HepG2 (cell line): Measurements from ENCODE around the gene DHRS12. TPM values are rescaled to one million over a fixed set of nuclear protein-coding genes. Genes with fewer than 3 reads are reported as not detected.

Experiments
- ATAC-seq: fragments of 200-7000 bp; cut with Tn5 transposase; 3 replicates; pipeline ENCODE4 v1.9.1; 2020; ENCODE audit warnings: mild to moderate bottlenecking, moderate library complexity
- BruUV-seq: library from RNA; stranded (reverse); fragments of 400-500 nt; replicated peaks from 2 replicates; lab custom pipeline; 2021; lab: Mats Ljungman, UMichigan
- CTCF ChIA-PET: fragments of 300-600 bp; formaldehyde crosslinking; extraction: SDS; loops from one replicate; lab custom pipeline; 2021; ENCODE audit warnings: low total read pairs, inconsistent platforms, low intra/inter-chr PET ratio; lab: Yijun Ruan, JAX
- POLR2A ChIA-PET: fragments of 350-600 bp; sonication (Branson Sonifier 250); formaldehyde crosslinking; loops from one replicate; lab custom pipeline; 2020; ENCODE audit warnings: antibody characterized with exemption, inconsistent platforms; lab: Yijun Ruan, JAX
- DNase-seq: peaks from one replicate; pipeline ENCODE4 v3.0.0-alpha.2; 2015; ENCODE audit warnings: low spot score
- FAIRE-seq: peaks from 3 replicates; lab custom pipeline; 2011; peaks lifted over from hg19 to GRCh38; lab: Jason Lieb, UNC
- H2AFZ ChIP-seq: one replicate; pipeline ENCODE4 v1.6.1; 2011; ENCODE audit warnings: low read length, inconsistent platforms
- H3K27ac ChIP-seq: fragments of 300-600 bp; 3 replicates; pipeline ENCODE4 v1.8.0; 2011; ENCODE audit warnings: mixed run types, mild to moderate bottlenecking, mixed read lengths, low read length, inconsistent platforms; ENCODE audit not compliant: insufficient read depth; ENCODE audit errors: extremely low read length
- H3K27me3 ChIP-seq, 2 experiments: fragments of 200-600 bp in 1 of 2; 2 replicates in 1 of 2; 3 replicates in 1 of 2; pipeline versions ENCODE4 v1.6.0 to v1.8.0; 2011; ENCODE audit warnings: low read length in 2 of 2, mild to moderate bottlenecking in 2 of 2, moderate library complexity in 2 of 2, inconsistent platforms in 1 of 2; ENCODE audit not compliant: insufficient read depth in 2 of 2, control insufficient read depth in 1 of 2
- H3K36me3 ChIP-seq, 2 experiments: fragments of 200-600 bp in 1 of 2; replicated peaks in 1 of 2; 2 replicates in 1 of 2; 3 replicates in 1 of 2; pipeline versions ENCODE4 v1.5.1 to v1.8.0; 2011; ENCODE audit warnings: low read length in 2 of 2, inconsistent platforms in 1 of 2; ENCODE audit not compliant: insufficient read depth in 2 of 2, control insufficient read depth in 1 of 2
- H3K4me1 ChIP-seq: 2 replicates; pipeline ENCODE4 v1.5.1; 2012; ENCODE audit warnings: low read length, inconsistent platforms; ENCODE audit not compliant: insufficient read depth
- H3K4me2 ChIP-seq: 2 replicates; pipeline ENCODE4 v1.6.0; 2011; ENCODE audit warnings: low read depth, low read length, inconsistent platforms
- H3K4me3 ChIP-seq, 3 experiments: fragments of 200-600 bp in 1 of 3; sonication (generic), shearing (Covaris generic) in 1 of 3; replicated peaks in 1 of 3; 2 replicates each; pipeline ENCODE4 v1.5.1; 2011 to 2016; ENCODE audit warnings: low read length in 3 of 3, inconsistent platforms in 2 of 3, low read depth in 2 of 3, mild to moderate bottlenecking in 2 of 3, control low read depth in 1 of 3, mixed read lengths in 1 of 3; ENCODE audit not compliant: insufficient read depth in 1 of 3
- H3K79me2 ChIP-seq: one replicate; pipeline ENCODE4 v1.6.1; 2011; ENCODE audit warnings: low read length, inconsistent platforms; ENCODE audit not compliant: insufficient read depth
- H3K9ac ChIP-seq: 2 replicates; pipeline ENCODE4 v1.6.0; 2011; ENCODE audit warnings: mild to moderate bottlenecking, low read depth, low read length, inconsistent platforms; ENCODE audit not compliant: insufficient read depth
- H3K9me3 ChIP-seq: 2 replicates; pipeline ENCODE4 v1.5.1; 2012; ENCODE audit warnings: mild to moderate bottlenecking, low read length
- H4K20me1 ChIP-seq: 2 replicates; pipeline ENCODE4 v1.6.0; 2011; ENCODE audit warnings: inconsistent platforms, mild to moderate bottlenecking, low read length, moderate library complexity; ENCODE audit not compliant: insufficient read depth
- ADNP ChIP-seq: sonication (generic); formaldehyde crosslinking; IDR thresholded peaks from 2 replicates; pipeline ENCODE4 v1.4.0; 2020; ENCODE audit warnings: missing genetic modification reagents
- BCL6 ChIP-seq: IDR thresholded peaks from 2 replicates; pipeline ENCODE4 v1.6.1; 2016; ENCODE audit warnings: missing genetic modification reagents, missing compliant biosample characterization
- CEBPZ ChIP-seq: IDR thresholded peaks from 2 replicates; pipeline ENCODE4 v1.6.1; 2012; ENCODE audit warnings: low read length, improper control_type of control experiment
- GZF1 ChIP-seq: sonication (generic); formaldehyde crosslinking; IDR thresholded peaks from 2 replicates; pipeline ENCODE4 v1.5.1; 2020; ENCODE audit warnings: mild to moderate bottlenecking, missing genetic modification reagents
- POLR2G ChIP-seq: fragments of 200-400 bp; formaldehyde crosslinking; IDR thresholded peaks from 2 replicates; pipeline ENCODE4 v1.6.1; 2018; ENCODE audit warnings: mild to moderate bottlenecking, low read depth, low read length, moderate library complexity
- PRDM4 ChIP-seq: sonication (generic); formaldehyde crosslinking; IDR thresholded peaks from 2 replicates; pipeline ENCODE4 v1.9.0; 2021; ENCODE audit warnings: missing genetic modification reagents, borderline replicate concordance
- RBM22 ChIP-seq: fragments of 200-400 bp; formaldehyde crosslinking; optimal IDR thresholded peaks from 2 replicates; pipeline ENCODE3; 2017; ENCODE audit warnings: mild to moderate bottlenecking, low read length, moderate library complexity
- RNF2 ChIP-seq: fragments of 450-650 bp; conservative IDR thresholded peaks from 2 replicates; pipeline ENCODE4 v1.6.1; 2016; ENCODE audit warnings: low read depth
- ZBTB7A ChIP-seq: sonication (generic); formaldehyde crosslinking; IDR thresholded peaks from 2 replicates; pipeline ENCODE4 v1.8.0; 2022; ENCODE audit warnings: mild to moderate bottlenecking, missing genetic modification reagents
- ZFP1 ChIP-seq: IDR thresholded peaks from 2 replicates; pipeline ENCODE4 v1.6.1; 2016
- ZNF17 ChIP-seq: sonication (generic); formaldehyde crosslinking; IDR thresholded peaks from 2 replicates; pipeline ENCODE4 v1.5.0; 2020; ENCODE audit warnings: mild to moderate bottlenecking, missing genetic modification reagents
- ZNF446 ChIP-seq: sonication (generic); formaldehyde crosslinking; IDR thresholded peaks from 2 replicates; pipeline ENCODE4 v1.5.0; 2020; ENCODE audit warnings: mild to moderate bottlenecking, missing genetic modification reagents
- ZNF644 ChIP-seq: IDR thresholded peaks from 2 replicates; pipeline ENCODE4 v1.6.1; 2016; ENCODE audit warnings: low read depth
- WGBS: methylation state at CpG from one replicate; pipeline ENCODE4 v1.1.6; 2017; ENCODE audit warnings: low lambda C conversion rate; 5-methylcytosine and 5-hydroxymethylcytosine counted together
- in situ Hi-C: cut with HindIII; loops from 2 replicates; pipeline ENCODE4 v1.10.0; 2017; ENCODE audit warnings: low pct_unique_long_range_greater_than_20kb; ENCODE audit not compliant: extremely low pct_ligation_motif_present
- intact Hi-C: fragments of 100-400 bp; cut with micrococcal nuclease; formaldehyde crosslinking; loops from one replicate; pipeline ENCODE4 v1.10.0; 2022; ENCODE audit not compliant: unreplicated experiment
- polyA plus RNA-seq, 8 experiments: library from polyadenylated mRNA; depleted of rRNA in 3 of 8; stranded (reverse) in 7 of 8; unstranded in 1 of 8; fragments of >200 nt; fragmentation: Illumina TruSeq in 4 of 8; extraction: Trizol in 4 of 8; gene quantifications; 2 replicates each; pipeline versions ENCODE4 v1.2.1 to v1.2.3, GENCODE V29; 2011 to 2016; ENCODE audit warnings: low read depth in 4 of 8, missing spikeins in 1 of 8, mixed read lengths in 1 of 8; ENCODE audit not compliant: insufficient read depth in 1 of 8
- total RNA-seq, 5 experiments: library from RNA; depleted of rRNA; stranded (reverse); fragments of >200 nt; fragmentation: Illumina TruSeq; extraction: Trizol; gene quantifications; 2 replicates each; pipeline ENCODE4 v1.2.3, GENCODE V29; 2016; ENCODE audit warnings: low read depth in 1 of 5
- TF ChIP-seq, protein P1 (sequence below): sonication (generic); formaldehyde crosslinking; IDR thresholded peaks from 2 replicates; pipeline ENCODE4 v1.5.0; 2020; ENCODE audit warnings: missing genetic modification reagents
- TF ChIP-seq, protein P2 (sequence below): sonication (generic); formaldehyde crosslinking; IDR thresholded peaks from 2 replicates; pipeline ENCODE4 v1.4.0; 2020; ENCODE audit warnings: missing genetic modification reagents

Gene DHRS12
- total and polyA plus RNA-seq, 2 of the 13 experiments (the other 11 are each of a cell fraction or from before 2014, with no cell fraction given), result 7.2 to 8.4 TPM

DNA sequence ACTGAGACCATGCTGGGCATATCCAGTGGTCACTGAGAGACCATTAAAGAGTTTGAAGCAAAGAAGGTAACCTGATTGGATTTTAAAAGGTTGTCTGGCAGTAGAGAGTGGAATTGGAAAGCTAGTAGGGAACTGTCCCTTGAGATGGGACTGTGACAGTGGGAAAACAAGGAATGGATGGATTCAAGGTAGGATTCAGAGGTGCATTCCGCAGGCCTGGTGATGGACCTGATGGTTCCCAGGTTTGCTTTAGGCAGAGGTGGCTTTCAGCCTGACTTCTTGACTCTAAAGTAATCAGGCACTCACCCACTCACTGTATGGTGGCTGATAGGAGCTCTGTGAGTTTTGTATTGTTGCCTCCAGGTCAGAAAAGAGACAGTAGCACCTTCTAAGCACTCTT, 73.0 kb downstream of the DHRS12 start:
- 82% methylated on average over 1 of the region's 1 CpG for WGBS
- DNase-seq (no peak), ATAC-seq (no peak; the same call in 2 of the 3 replicates), FAIRE-seq (no peak)
- no peaks in the 10 kb centered on the region for H3K9me3 ChIP-seq
- H3K79me2 ChIP-seq, result no peaks in the 10 kb centered on the region
- intact Hi-C loops, result loop anchor here (1.0 to 10.0 kb wide), 2 partner anchors 146 to 280 kb away; partner anchors contain the start of gene WDFY2
- CTCF ChIA-PET, result no interaction called here
- H3K36me3 ChIP-seq, result peaks cover 13 to 58% of the 10 kb centered on the region in 2 experiments
- no TSS peak for BruUV-seq
- POLR2A ChIA-PET, result interaction anchor here (1.2 kb wide), 1 partner anchor 278 kb away, joined by 4 read pairs; the partner anchor contains the start of gene INTS6
- no peak overlapping the region for H3K4me3 ChIP-seq
- in situ Hi-C loops, result no loop called here
- no peak overlapping the region for H3K4me2 ChIP-seq
- no peak overlapping the region for H3K9ac ChIP-seq
- H3K4me1 ChIP-seq, result peaks cover 37% of the 10 kb centered on the region
- H4K20me1 ChIP-seq, result no peaks in the 10 kb centered on the region
- H3K27me3 ChIP-seq, result no peaks in the 10 kb centered on the region
- H3K27ac ChIP-seq, result peak overlapping the region; percentile 35
- H2AFZ ChIP-seq, result no peak overlapping the region
- TF ChIP-seq ZNF17 (CRISPR knock-in tag) (no peak), PRDM4 (no peak), ZNF644 (CRISPR knock-in tag) (no peak), RBM22 (peak; percentile 47), ZNF446 (CRISPR knock-in tag) (no peak), GZF1 (CRISPR knock-in tag) (no peak), POLR2G (no peak), CEBPZ (no peak), ZFP1 (no peak), ZBTB7A (CRISPR knock-in tag) (no peak), BCL6 (CRISPR knock-in tag) (no peak), RNF2 (no peak), ADNP (no peak)
- TF ChIP-seq, protein P1, sequence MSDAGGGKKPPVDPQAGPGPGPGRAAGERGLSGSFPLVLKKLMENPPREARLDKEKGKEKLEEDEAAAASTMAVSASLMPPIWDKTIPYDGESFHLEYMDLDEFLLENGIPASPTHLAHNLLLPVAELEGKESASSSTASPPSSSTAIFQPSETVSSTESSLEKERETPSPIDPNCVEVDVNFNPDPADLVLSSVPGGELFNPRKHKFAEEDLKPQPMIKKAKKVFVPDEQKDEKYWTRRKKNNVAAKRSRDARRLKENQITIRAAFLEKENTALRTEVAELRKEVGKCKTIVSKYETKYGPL (CRISPR knock-in tag), result no peak
- TF ChIP-seq, protein P2, sequence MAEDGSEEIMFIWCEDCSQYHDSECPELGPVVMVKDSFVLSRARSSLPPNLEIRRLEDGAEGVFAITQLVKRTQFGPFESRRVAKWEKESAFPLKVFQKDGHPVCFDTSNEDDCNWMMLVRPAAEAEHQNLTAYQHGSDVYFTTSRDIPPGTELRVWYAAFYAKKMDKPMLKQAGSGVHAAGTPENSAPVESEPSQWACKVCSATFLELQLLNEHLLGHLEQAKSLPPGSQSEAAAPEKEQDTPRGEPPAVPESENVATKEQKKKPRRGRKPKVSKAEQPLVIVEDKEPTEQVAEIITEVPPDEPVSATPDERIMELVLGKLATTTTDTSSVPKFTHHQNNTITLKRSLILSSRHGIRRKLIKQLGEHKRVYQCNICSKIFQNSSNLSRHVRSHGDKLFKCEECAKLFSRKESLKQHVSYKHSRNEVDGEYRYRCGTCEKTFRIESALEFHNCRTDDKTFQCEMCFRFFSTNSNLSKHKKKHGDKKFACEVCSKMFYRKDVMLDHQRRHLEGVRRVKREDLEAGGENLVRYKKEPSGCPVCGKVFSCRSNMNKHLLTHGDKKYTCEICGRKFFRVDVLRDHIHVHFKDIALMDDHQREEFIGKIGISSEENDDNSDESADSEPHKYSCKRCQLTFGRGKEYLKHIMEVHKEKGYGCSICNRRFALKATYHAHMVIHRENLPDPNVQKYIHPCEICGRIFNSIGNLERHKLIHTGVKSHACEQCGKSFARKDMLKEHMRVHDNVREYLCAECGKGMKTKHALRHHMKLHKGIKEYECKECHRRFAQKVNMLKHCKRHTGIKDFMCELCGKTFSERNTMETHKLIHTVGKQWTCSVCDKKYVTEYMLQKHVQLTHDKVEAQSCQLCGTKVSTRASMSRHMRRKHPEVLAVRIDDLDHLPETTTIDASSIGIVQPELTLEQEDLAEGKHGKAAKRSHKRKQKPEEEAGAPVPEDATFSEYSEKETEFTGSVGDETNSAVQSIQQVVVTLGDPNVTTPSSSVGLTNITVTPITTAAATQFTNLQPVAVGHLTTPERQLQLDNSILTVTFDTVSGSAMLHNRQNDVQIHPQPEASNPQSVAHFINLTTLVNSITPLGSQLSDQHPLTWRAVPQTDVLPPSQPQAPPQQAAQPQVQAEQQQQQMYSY, result peak; percentile 74; the same call in 1 of the 2 replicates
